AG04449 (cell line): Measurements from ENCODE around the gene ARHGAP26.
"Not testable (repeated sequence)": the region's sequence is repeated elsewhere in the genome, so short reads cannot be mapped to it uniquely, and the experiment has no call there.

Experiments
- CTCF ChIA-PET: fragments of 350-600 bp; formaldehyde crosslinking; extraction: SDS; loops from one replicate; lab custom pipeline; 2021; ENCODE audit warnings: antibody characterized with exemption; lab: Yijun Ruan, JAX
- POLR2A ChIA-PET: fragments of 400-600, 350-600 bp; formaldehyde crosslinking; extraction: SDS; loops from one replicate; lab custom pipeline; 2020; ENCODE audit warnings: antibody characterized with exemption, inconsistent platforms; lab: Yijun Ruan, JAX
- DNase-seq: peaks from one replicate; pipeline ENCODE4 v3.0.0-alpha.2; 2010; ENCODE audit warnings: low read depth, low spot score
- H3K4me3 ChIP-seq: 2 replicates; pipeline ENCODE4 v1.5.1; 2011; ENCODE audit warnings: low read depth, mild to moderate bottlenecking, control low read depth, low read length
- CTCF ChIP-seq: IDR thresholded peaks from one replicate; pipeline ENCODE4 v1.5.1; 2011; ENCODE audit warnings: mild to moderate bottlenecking, moderate library complexity, low read length, control low read depth, inconsistent platforms; ENCODE audit not compliant: insufficient read depth; ENCODE audit errors: missing control alignments

ARHGAP26 gene

GRCh38 chr5:143199161-143199560 lies 429.0 kb downstream of the ARHGAP26 start:
- H3K4me3 ChIP-seq, result no peak overlapping the region
- DNase-seq, result no peak
- POLR2A ChIA-PET, result no interaction called here
- CTCF ChIA-PET, result no interaction called here
- no peak for TF ChIP-seq CTCF

GRCh38 chr5:143199843-143200242 lies 429.7 kb downstream of the ARHGAP26 start:
- H3K4me3 ChIP-seq, result no peak overlapping the region
- no peak for DNase-seq
- ChIA-PET CTCF (interaction anchor here (0.8 to 1.1 kb wide), 2 partner anchors 11 to 13 kb away, joined by 3 to 4 read pairs; no protein-coding TSS in a partner anchor), POLR2A (no interaction called here)
- TF ChIP-seq CTCF, result no peak

GRCh38 chr5:143200781-143201398 lies 430.7 kb downstream of the ARHGAP26 start:
- H3K4me3 ChIP-seq, result no peak overlapping the region
- POLR2A ChIA-PET, result interaction anchor here (0.6 kb wide), 1 partner anchor 18 kb away, joined by 3 read pairs; no protein-coding TSS in a partner anchor
- CTCF ChIA-PET, result interaction anchor here (1.1 kb wide), 1 partner anchor 12 kb away, joined by 3 read pairs; no protein-coding TSS in a partner anchor
- TF ChIP-seq CTCF, result no peak
- peak; percentile 37 for DNase-seq

- CTCF ChIA-PET, result no interaction called here
- DNase-seq, result no peak
Observed at GRCh38 chr5:143201589-143201988, 431.4 kb downstream of the ARHGAP26 start.

GRCh38 chr5:143203301-143203956 lies 433.3 kb downstream of the ARHGAP26 start:
- POLR2A ChIA-PET, result not testable (repeated sequence)

More at GRCh38 chr5:143201589-143201988, 431.4 kb downstream of the ARHGAP26 start:
- TF ChIP-seq CTCF, result no peak
- POLR2A ChIA-PET, result no interaction called here
- H3K4me3 ChIP-seq, result no peak overlapping the region

GRCh38 chr5:143204474-143205246 lies 434.5 kb downstream of the ARHGAP26 start:
- no peak for TF ChIP-seq CTCF
- ChIA-PET CTCF (interaction anchor here (1.1 to 1.7 kb wide), 3 partner anchors 17 to 620 kb away, joined by 3 to 5 read pairs (median 4); no protein-coding TSS in a partner anchor), POLR2A (interaction anchor here (1.1 to 1.2 kb wide), 2 partner anchors 21 to 199 kb away, joined by 3 to 4 read pairs; no protein-coding TSS in a partner anchor)
- no peak overlapping the region for H3K4me3 ChIP-seq
- no peak for DNase-seq

More at GRCh38 chr5:143203301-143203956, 433.3 kb downstream of the ARHGAP26 start:
- H3K4me3 ChIP-seq, DNase-seq, CTCF ChIA-PET: not testable (repeated sequence)
